Measurements from ENCODE around the gene SCAF4. TPM values are rescaled to one million over a fixed set of nuclear protein-coding genes. Genes with fewer than 3 reads are reported as not detected.

SCAF4 gene, protein sequence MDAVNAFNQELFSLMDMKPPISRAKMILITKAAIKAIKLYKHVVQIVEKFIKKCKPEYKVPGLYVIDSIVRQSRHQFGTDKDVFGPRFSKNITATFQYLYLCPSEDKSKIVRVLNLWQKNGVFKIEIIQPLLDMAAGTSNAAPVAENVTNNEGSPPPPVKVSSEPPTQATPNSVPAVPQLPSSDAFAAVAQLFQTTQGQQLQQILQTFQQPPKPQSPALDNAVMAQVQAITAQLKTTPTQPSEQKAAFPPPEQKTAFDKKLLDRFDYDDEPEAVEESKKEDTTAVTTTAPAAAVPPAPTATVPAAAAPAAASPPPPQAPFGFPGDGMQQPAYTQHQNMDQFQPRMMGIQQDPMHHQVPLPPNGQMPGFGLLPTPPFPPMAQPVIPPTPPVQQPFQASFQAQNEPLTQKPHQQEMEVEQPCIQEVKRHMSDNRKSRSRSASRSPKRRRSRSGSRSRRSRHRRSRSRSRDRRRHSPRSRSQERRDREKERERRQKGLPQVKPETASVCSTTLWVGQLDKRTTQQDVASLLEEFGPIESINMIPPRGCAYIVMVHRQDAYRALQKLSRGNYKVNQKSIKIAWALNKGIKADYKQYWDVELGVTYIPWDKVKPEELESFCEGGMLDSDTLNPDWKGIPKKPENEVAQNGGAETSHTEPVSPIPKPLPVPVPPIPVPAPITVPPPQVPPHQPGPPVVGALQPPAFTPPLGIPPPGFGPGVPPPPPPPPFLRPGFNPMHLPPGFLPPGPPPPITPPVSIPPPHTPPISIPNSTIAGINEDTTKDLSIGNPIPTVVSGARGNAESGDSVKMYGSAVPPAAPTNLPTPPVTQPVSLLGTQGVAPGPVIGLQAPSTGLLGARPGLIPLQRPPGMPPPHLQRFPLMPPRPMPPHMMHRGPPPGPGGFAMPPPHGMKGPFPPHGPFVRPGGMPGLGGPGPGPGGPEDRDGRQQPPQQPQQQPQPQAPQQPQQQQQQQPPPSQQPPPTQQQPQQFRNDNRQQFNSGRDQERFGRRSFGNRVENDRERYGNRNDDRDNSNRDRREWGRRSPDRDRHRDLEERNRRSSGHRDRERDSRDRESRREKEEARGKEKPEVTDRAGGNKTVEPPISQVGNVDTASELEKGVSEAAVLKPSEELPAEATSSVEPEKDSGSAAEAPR
- 60.0 and 65.5 TPM in 2 replicates for total RNA-seq
- long read RNA-seq, full-length matches to known transcripts, result 5 of 20 reads
- long read RNA-seq, partial matches to known transcripts, result 8 of 20 reads
- long read RNA-seq, other reads (novel, unspliced or antisense), result 7 of 20 reads

DNA sequence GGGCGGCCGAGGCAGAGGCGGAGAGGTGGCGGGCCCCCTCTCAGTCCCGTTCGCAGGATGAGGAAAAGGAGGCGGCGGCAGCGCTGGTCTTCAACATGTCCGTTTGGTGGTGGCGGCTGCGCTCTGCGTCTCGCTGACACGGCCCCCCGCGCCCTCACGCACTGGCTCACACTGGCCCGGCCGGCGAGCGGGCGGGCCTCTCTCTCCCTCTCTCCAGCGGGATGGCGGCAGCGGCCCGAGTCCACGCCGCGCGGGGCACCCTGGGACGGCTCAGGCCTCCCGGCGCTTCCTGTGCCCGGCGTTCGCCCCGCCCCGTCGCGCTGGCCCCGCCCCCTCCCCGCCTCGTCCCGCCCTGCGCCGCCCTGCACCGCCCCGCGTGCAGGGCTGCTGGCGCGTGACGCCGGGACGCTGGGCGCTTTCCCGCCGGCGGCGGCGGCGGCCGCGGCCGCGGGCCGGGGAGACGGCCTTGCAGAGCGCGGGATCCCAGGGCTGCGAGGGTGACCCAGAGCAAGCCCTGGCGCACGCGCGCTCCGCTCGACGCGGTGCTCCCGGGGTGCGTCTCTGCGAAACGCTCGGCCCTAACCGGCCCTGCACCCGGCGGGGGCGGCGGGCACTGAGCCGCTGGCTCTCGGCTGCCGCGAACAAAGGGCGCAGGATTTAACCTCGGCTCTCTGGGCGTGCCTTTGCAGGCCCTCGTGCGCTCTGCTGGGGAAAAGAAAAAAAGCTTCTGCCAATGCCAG, at the start of gene SCAF4:
Gene SCAF4 (minus strand): TSS at position 262 of the 740 bp plus-strand sequence. CDS start 426 bp downstream, outside the sequence.
- Mint-ChIP-seq H3K36me3 (ENCODE audit: insufficient read depth) (peaks cover 2% of the 10 kb centered on the region), H3K27me3 (no peaks in the 10 kb centered on the region), H3K4me3 (ENCODE audit: low read depth) (peak within 1 kb of the TSS; percentile 86), H3K9me3 (ENCODE audit: low read depth) (no peaks in the 10 kb centered on the region), H3K4me1 (ENCODE audit: low read depth) (peaks cover 7% of the 10 kb centered on the region), H3K27ac (peak within 1 kb of the TSS; percentile 93)
- TF ChIP-seq CTCF (IDR thresholded peaks at IDR 0.05; ENCODE audit: unreplicated experiment), result no peak
- peak; percentile 84 for DNase-seq (ENCODE audit: low spot score, unreplicated experiment)

GRCh38 chr21:31780944-31781343, 49.0 kb upstream of the SCAF4 start:
- Mint-ChIP-seq H3K9me3 (ENCODE audit: low read depth) (no peaks in the 10 kb centered on the region), H3K27ac (no peak overlapping the region), H3K4me1 (ENCODE audit: low read depth) (peaks cover 1% of the 10 kb centered on the region), H3K27me3 (peaks cover 6% of the 10 kb centered on the region), H3K36me3 (ENCODE audit: insufficient read depth) (no peaks in the 10 kb centered on the region), H3K4me3 (ENCODE audit: low read depth) (no peak overlapping the region)
- DNase-seq (ENCODE audit: low spot score, unreplicated experiment), result no peak
- peak; percentile 31 for TF ChIP-seq CTCF (IDR thresholded peaks at IDR 0.05; ENCODE audit: unreplicated experiment)

DNA sequence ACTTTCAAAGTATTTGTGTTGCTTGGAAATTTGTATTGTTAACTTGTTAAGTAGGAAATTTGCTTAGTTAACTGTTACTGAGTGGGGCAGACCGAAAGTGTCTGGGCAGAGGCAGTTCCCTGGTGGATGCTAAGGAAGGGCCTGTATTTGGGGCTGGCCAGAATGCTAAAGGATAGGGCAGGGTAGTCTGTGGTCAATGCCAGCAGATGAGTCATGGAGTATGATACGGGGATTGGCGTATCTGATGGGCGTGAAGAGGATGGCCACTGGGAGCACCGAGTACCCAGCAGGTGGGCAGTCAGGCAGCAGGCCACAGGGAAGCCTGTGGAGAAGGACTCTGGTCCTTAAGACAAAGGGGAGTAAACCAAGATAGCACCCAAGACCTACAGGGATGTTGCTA, 46.6 kb upstream of the SCAF4 start:
- H3K4me1 Mint-ChIP-seq (ENCODE audit: low read depth), result no peaks in the 10 kb centered on the region
- H3K36me3 Mint-ChIP-seq (ENCODE audit: insufficient read depth), result no peaks in the 10 kb centered on the region
- H3K27me3 Mint-ChIP-seq, result peaks cover 6% of the 10 kb centered on the region
- no peak overlapping the region for H3K27ac Mint-ChIP-seq
- no peaks in the 10 kb centered on the region for H3K9me3 Mint-ChIP-seq (ENCODE audit: low read depth)
- no peak for TF ChIP-seq CTCF (IDR thresholded peaks at IDR 0.05; ENCODE audit: unreplicated experiment)
- no peak for DNase-seq (ENCODE audit: low spot score, unreplicated experiment)
- H3K4me3 Mint-ChIP-seq (ENCODE audit: low read depth), result no peak overlapping the region

DNA sequence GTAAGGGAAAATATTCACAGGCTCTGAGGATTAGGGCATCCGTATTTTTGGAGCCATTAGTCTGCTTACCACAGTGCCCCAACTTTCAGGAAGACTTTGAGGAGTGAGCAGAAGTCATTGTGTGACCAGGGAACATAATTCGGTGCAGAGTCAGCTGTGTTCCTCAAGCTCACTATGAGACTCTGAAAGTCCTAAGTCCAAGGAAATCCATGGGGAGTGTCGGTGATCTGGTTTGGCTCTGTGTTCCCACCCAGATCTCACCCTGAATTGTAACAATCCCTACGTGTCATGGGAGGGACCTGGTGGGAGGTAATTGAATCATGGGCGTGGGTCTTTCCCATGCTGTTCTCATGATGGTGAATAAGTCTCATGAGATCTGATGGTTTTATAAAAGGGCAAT, 45.9 kb upstream of the SCAF4 start:
- no peak overlapping the region for H3K27ac Mint-ChIP-seq
- TF ChIP-seq CTCF (IDR thresholded peaks at IDR 0.05; ENCODE audit: unreplicated experiment), result no peak
- H3K4me1 Mint-ChIP-seq (ENCODE audit: low read depth), result no peaks in the 10 kb centered on the region

More for the DNA sequence above, 45.9 kb upstream of the SCAF4 start:
- Mint-ChIP-seq H3K36me3 (ENCODE audit: insufficient read depth) (no peaks in the 10 kb centered on the region), H3K27me3 (peaks cover 4% of the 10 kb centered on the region), H3K4me3 (ENCODE audit: low read depth) (no peak overlapping the region), H3K9me3 (ENCODE audit: low read depth) (no peaks in the 10 kb centered on the region)
- DNase-seq (ENCODE audit: low spot score, unreplicated experiment), result no peak

All from progenitor cell of endocrine pancreas (in vitro differentiated cells).